Breast epithelium (tissue), 4 donors: ENCODE data around the gene NR2E1. TPM values are rescaled to one million over a fixed set of nuclear protein-coding genes. Genes with fewer than 3 reads are reported as not detected.
A peak's percentile ranks its signal among the peaks of the same experiment; 100 is the strongest.

Source experiments
- DNase-seq, 2 donors: peaks; one replicate each; pipeline ENCODE4 v3.0.0-alpha.2; 2019; ENCODE audit warnings: low spot score in 2 of 2
- H3K27ac ChIP-seq, 2 donors: fragments of 200-600 bp; sonication (generic) in 1 of 2; one replicate each; pipeline ENCODE4 v1.5.1; 2016 to 2019; ENCODE audit warnings: mild to moderate bottlenecking in 1 of 2
- H3K27me3 ChIP-seq, 2 donors: fragments of 200-600 bp; sonication (generic) in 1 of 2; one replicate each; pipeline versions ENCODE4 v1.5.1 to v1.6.0; 2017 to 2019; ENCODE audit warnings: control low read depth in 1 of 2, mild to moderate bottlenecking in 1 of 2
- H3K36me3 ChIP-seq: fragments of 200-600 bp; one replicate; pipeline ENCODE4 v1.5.1; 2019
- H3K4me1 ChIP-seq, 2 donors: fragments of 200-600 bp; sonication (generic); one replicate each; pipeline ENCODE4 v1.5.1; 2016 to 2019; ENCODE audit warnings: control low read depth in 1 of 2
- H3K4me3 ChIP-seq, 3 donors: fragments of 200-600 bp; sonication (generic); 1 replicate in 2 of 3; 2 replicates in 1 of 3; pipeline ENCODE4 v1.5.1; 2016 to 2019; ENCODE audit warnings: mild to moderate bottlenecking in 3 of 3, moderate library complexity in 2 of 3
- H3K9me3 ChIP-seq, 2 donors: fragments of 200-600 bp; sonication (generic) in 1 of 2; one replicate each; pipeline ENCODE4 v1.5.1; 2016 to 2019; ENCODE audit warnings: control low read depth in 1 of 2
- POLR2A ChIP-seq: fragments of 450-650 bp; IDR thresholded peaks from one replicate; pipeline ENCODE4 v1.6.1; 2016; ENCODE audit warnings: antibody characterized with exemption, mild to moderate bottlenecking, moderate library complexity
- POLR2AphosphoS5 ChIP-seq, 3 donors: sonication (generic); formaldehyde crosslinking; IDR thresholded peaks; one replicate each; pipeline ENCODE4 v1.6.1; 2017; ENCODE audit warnings: antibody characterized with exemption in 3 of 3
- intact Hi-C: fragments of 100-400 bp; cut with DNase I; formaldehyde crosslinking; loops from one replicate; pipeline ENCODE4 v1.15.1; 2023; ENCODE audit warnings: low total_unique reads
- total RNA-seq, 3 donors: library from RNA; depleted of rRNA; stranded (reverse); fragments of >200 nt; gene quantifications; one replicate each; pipeline ENCODE4 v1.1.0, GENCODE V29; 2016
- TF ChIP-seq, protein P1 (sequence below), 3 donors: fragments of 450-650 bp; IDR thresholded peaks; one replicate each; pipeline ENCODE4 v1.5.1; 2016 to 2017; ENCODE audit warnings: antibody characterized with exemption in 3 of 3, mild to moderate bottlenecking in 3 of 3, moderate library complexity in 3 of 3

NR2E1 gene
- total RNA-seq, 3 donors from 2014 or later, result 0.33 TPM; not detected in 2

DNA sequence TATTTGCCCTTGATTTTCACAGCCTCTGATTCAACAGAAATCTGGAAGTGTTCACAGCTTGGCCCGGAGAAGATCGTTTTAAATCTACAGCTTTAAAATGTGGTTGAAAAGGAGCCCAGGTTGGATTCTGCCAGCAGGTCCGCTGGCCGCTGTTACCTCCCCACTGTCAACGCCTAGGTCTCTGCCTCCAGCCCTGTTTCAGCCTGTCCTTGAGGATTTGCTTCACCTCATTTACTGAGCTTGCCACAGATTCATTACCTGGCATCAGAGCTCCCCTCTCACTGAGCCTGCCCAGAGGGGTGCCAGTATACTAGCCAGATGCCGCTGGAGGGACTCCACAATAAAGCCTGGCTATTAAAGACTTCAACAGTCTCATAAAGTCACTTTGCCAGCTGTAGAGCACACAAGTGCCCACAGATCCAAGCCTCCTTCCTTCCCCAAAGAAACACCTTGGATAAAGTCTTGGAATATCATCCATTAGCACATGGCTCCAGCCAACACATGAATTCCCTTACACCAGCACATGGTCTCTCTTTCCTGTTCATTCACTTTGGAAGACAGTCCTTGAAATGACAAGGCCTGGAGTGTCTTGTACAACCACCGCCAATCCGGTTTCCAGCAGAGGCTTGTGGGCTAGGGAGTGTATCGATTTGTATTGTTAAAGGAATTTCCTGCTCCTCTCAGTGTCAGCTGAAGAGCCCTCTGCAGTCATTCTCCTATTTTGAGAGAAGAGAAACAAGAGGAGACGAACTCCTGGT lies 9.5 kb upstream of the NR2E1 start:
- DNase-seq, result no peak
- peaks cover 0 to 10% of the 10 kb centered on the region in 2 donors for H3K4me1 ChIP-seq
- H3K27me3 ChIP-seq, result peaks cover 4 to 86% of the 10 kb centered on the region in 2 donors
- intact Hi-C loops, result no loop called here
- no peak overlapping the region for H3K4me3 ChIP-seq
- H3K9me3 ChIP-seq, result no peaks in the 10 kb centered on the region
- TF ChIP-seq POLR2A (no peak), POLR2AphosphoS5 (IDR thresholded peaks at IDR 0.05) (no peak)
- TF ChIP-seq, protein P1, sequence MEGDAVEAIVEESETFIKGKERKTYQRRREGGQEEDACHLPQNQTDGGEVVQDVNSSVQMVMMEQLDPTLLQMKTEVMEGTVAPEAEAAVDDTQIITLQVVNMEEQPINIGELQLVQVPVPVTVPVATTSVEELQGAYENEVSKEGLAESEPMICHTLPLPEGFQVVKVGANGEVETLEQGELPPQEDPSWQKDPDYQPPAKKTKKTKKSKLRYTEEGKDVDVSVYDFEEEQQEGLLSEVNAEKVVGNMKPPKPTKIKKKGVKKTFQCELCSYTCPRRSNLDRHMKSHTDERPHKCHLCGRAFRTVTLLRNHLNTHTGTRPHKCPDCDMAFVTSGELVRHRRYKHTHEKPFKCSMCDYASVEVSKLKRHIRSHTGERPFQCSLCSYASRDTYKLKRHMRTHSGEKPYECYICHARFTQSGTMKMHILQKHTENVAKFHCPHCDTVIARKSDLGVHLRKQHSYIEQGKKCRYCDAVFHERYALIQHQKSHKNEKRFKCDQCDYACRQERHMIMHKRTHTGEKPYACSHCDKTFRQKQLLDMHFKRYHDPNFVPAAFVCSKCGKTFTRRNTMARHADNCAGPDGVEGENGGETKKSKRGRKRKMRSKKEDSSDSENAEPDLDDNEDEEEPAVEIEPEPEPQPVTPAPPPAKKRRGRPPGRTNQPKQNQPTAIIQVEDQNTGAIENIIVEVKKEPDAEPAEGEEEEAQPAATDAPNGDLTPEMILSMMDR (IDR thresholded peaks at IDR 0.05), result no peak
- H3K27ac ChIP-seq, result no peak overlapping the region
- no peaks in the 10 kb centered on the region for H3K36me3 ChIP-seq

DNA sequence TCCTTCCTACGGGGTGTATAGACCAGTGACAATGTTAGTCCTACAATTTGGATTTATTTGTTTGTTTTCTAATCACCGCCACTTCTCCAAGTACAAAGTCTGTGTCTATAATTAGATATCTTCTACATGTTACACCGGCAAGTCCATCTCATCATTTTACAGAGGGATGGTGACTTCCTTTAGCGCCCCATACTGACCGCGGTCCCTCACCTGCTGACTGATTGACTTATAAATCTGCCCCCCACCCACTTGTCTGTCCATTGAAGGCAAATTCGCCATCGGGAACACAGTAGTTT lies 8.9 kb upstream of the NR2E1 start:
- Histone ChIP-seq H3K4me3 (peak overlapping the region in 1 of 3 donors; percentile 57), H3K4me1 (peaks cover 0 to 10% of the 10 kb centered on the region in 2 donors), H3K27me3 (peaks cover 4 to 87% of the 10 kb centered on the region in 2 donors), H3K27ac (no peak overlapping the region), H3K36me3 (no peaks in the 10 kb centered on the region), H3K9me3 (no peaks in the 10 kb centered on the region)
- TF ChIP-seq POLR2AphosphoS5 (IDR thresholded peaks at IDR 0.05), result no peak
- TF ChIP-seq, protein P1 (IDR thresholded peaks at IDR 0.05), result no peak
- no peak for DNase-seq
- intact Hi-C loops, result no loop called here

DNA sequence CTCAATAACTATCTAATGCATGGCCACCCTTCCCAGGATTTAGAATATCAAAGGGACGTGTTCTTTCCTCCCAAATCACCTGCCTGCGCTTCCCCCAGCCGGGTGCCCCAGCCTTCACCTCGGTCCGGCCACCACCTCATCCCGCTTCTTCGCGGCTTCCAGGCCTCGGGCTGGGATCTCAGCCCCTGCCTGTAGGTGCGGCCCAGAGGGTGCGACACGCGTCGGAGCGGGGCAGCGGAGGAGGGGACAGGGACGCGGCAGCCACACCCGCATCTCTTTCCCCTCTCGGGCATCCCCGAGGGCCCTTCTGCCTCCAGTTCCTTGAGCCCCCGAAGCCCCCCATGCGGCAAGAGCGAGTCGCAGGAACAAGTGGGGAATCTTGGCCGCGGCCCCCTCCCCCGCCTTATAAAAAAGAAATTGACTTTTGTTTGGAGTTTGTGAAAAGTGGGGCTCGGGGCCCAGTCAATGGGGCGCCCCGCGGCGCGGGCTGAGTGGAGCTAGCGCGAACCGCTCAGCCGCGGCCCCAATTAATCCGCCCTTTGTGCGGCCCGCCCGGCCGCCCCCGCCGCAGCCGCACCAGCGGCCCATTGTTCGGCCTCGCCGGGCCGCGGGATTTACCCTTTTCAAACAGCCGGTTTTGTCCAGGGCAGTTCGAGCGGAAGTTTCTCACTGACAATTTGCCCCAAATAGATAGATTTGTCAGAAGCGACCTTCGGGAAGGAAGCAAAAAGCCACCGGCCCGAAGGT lies 8.4 kb upstream of the NR2E1 start:
- H3K4me3 ChIP-seq, result peak overlapping the region in 2 of 3 donors; percentile 22 to 57
- H3K9me3 ChIP-seq, result no peaks in the 10 kb centered on the region
- DNase-seq, result no peak
- peaks cover 0 to 10% of the 10 kb centered on the region in 2 donors for H3K4me1 ChIP-seq
- H3K27ac ChIP-seq, result no peak overlapping the region
- intact Hi-C loops, result no loop called here
- H3K36me3 ChIP-seq, result no peaks in the 10 kb centered on the region
- peaks cover 4 to 92% of the 10 kb centered on the region in 2 donors for H3K27me3 ChIP-seq
- TF ChIP-seq, protein P1 (IDR thresholded peaks at IDR 0.05), result no peak
- TF ChIP-seq POLR2A (no peak), POLR2AphosphoS5 (IDR thresholded peaks at IDR 0.05) (no peak)

DNA sequence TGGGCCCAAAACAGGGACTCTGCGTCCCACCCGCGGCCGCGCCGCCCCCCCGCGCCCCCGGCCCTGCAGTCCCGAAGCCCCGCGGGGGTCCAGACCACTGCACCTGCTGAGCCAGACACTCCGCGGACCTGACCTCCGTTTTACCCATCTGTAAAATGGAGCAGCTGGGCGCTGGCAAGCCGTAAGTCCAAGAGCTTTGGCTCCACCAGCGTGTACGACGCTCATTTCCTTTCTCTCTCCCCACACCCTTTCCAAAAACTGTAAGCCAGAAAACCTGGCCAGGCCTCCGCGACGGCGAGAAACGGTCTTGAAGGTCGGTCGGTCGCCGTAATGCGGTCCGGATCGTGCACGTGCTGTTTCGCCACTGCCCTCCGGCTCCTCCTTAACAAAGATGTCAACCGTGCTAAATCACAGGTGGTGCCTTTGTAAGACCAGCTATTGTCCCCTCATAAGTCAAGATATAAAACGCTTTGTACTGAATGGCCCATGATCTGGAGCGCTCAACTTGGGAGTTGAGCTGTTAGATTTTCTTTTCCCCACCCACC lies 7.8 kb upstream of the NR2E1 start:
- no peak for TF ChIP-seq POLR2AphosphoS5 (IDR thresholded peaks at IDR 0.05)
- DNase-seq, result no peak
- H3K27me3 ChIP-seq, result peaks cover 4 to 99% of the 10 kb centered on the region in 2 donors

DNA sequence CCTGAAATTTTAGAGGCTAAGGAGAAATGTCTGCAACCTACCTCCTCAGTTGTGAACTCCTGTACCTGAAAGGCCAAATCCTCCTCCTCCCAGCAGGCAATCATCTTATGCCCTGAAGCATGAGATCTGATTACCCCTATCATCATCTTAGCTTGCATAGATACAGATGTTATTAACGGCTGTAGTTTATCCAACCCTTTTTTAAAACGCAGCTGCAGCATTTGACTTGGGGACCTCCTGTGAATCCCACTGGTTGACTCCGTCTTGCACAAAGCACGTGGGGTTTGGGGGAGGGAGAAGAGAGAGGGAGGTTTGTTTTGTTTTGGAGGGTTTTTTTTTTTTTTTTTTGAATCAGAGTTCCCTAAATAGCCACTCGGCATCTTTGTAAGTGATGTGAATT lies 5.8 kb upstream of the NR2E1 start:
- H3K36me3 ChIP-seq, result no peaks in the 10 kb centered on the region
- H3K9me3 ChIP-seq, result no peaks in the 10 kb centered on the region
- H3K27me3 ChIP-seq, result peaks cover 7 to 99% of the 10 kb centered on the region in 2 donors
- DNase-seq, result no peak
- H3K4me1 ChIP-seq, result peaks cover 2 to 18% of the 10 kb centered on the region in 2 donors
- no peak for TF ChIP-seq POLR2AphosphoS5 (IDR thresholded peaks at IDR 0.05)
- TF ChIP-seq POLR2A, result no peak
- TF ChIP-seq, protein P1 (IDR thresholded peaks at IDR 0.05), result no peak
- no peak overlapping the region for H3K4me3 ChIP-seq
- H3K27ac ChIP-seq, result no peak overlapping the region
- intact Hi-C loops, result no loop called here

More for the DNA sequence above, 7.8 kb upstream of the NR2E1 start:
- Histone ChIP-seq H3K36me3 (no peaks in the 10 kb centered on the region), H3K9me3 (no peaks in the 10 kb centered on the region), H3K27ac (no peak overlapping the region), H3K4me1 (peaks cover 0 to 10% of the 10 kb centered on the region in 2 donors), H3K4me3 (peak overlapping the region in 2 of 3 donors; percentile 22 to 57)
- intact Hi-C loops, result no loop called here
